ENCODE measurements around the gene IGF2BP3. TPM values are rescaled to one million over a fixed set of nuclear protein-coding genes. Genes with fewer than 3 reads are reported as not detected.

Gene IGF2BP3
- total and polyA plus RNA-seq, 8 donors, result 0.09 to 1.3 (median 0.55) TPM

DNA sequence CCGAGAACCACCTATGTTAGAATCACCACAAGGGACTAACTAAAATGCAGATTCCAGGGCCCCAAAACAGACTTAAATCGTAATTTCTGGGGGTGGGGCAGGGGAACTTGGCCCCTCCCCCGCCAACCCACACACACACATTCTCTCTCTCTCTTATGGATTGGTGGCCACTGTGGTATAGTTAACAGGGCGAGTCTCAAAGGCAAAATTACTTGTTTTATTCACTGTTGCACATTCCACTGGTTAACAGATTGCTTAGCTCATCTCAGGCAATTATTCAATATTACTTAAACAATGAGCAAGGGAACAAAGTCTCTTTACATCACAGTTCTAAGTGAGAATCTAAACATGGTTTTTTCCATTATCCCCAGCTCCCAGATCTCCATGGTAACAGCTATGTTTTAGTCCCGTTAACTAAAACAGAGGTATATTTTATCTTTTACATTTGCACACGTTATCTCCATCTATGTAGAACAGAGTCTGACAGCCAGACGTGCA lies 38.5 kb downstream of the IGF2BP3 start:
- FAIRE-seq, result no peak
- TF ChIP-seq, protein P1, sequence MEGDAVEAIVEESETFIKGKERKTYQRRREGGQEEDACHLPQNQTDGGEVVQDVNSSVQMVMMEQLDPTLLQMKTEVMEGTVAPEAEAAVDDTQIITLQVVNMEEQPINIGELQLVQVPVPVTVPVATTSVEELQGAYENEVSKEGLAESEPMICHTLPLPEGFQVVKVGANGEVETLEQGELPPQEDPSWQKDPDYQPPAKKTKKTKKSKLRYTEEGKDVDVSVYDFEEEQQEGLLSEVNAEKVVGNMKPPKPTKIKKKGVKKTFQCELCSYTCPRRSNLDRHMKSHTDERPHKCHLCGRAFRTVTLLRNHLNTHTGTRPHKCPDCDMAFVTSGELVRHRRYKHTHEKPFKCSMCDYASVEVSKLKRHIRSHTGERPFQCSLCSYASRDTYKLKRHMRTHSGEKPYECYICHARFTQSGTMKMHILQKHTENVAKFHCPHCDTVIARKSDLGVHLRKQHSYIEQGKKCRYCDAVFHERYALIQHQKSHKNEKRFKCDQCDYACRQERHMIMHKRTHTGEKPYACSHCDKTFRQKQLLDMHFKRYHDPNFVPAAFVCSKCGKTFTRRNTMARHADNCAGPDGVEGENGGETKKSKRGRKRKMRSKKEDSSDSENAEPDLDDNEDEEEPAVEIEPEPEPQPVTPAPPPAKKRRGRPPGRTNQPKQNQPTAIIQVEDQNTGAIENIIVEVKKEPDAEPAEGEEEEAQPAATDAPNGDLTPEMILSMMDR (IDR thresholded peaks at IDR 0.05), result no peak
- no peak for ATAC-seq
- intact Hi-C loops (cut with DNase I), result no loop called here
- Histone ChIP-seq H3K4me3 (no peak overlapping the region), H3K4me1 (no peaks in the 10 kb centered on the region), H3K9me3 (no peaks in the 10 kb centered on the region), H3K36me3 (no peaks in the 10 kb centered on the region), H3K27ac (no peak overlapping the region), H3K27me3 (peaks cover 0 to 4% (median 0%) of the 10 kb centered on the region in 4 donors)
- 57 to 67% methylated on average over 7 of the region's 7 CpGs for WGBS, 2 donors
- no peak for DNase-seq

DNA sequence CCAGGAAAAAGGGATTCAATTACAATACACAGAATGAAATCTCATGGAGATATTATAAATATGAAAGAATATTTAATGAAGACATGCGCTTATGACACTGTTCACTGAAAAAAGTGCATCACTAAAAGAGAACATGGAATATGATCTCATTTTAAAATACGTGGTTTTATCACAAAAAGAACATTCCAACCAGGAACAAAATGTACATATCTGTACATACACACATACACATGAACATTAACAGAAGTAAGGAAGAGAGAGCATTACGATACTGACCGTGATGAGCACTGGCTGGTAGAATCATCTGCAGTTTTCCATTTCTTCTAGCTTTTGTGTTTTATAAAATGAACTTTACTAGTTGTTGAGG lies 39.4 kb downstream of the IGF2BP3 start:
- no peak overlapping the region for H3K4me3 ChIP-seq
- DNase-seq, result no peak
- ATAC-seq, result no peak
- H3K27ac ChIP-seq, result no peak overlapping the region
- no peaks in the 10 kb centered on the region for H3K36me3 ChIP-seq
- H3K4me1 ChIP-seq, result no peaks in the 10 kb centered on the region
- WGBS, 2 donors, result 71 to 83% methylated on average over 4 of the region's 4 CpGs
- TF ChIP-seq, protein P1 (IDR thresholded peaks at IDR 0.05), result no peak
- intact Hi-C loops (cut with DNase I), result no loop called here
- FAIRE-seq, result no peak
- H3K27me3 ChIP-seq, result peaks cover 0 to 4% (median 0%) of the 10 kb centered on the region in 4 donors
- no peaks in the 10 kb centered on the region for H3K9me3 ChIP-seq

DNA sequence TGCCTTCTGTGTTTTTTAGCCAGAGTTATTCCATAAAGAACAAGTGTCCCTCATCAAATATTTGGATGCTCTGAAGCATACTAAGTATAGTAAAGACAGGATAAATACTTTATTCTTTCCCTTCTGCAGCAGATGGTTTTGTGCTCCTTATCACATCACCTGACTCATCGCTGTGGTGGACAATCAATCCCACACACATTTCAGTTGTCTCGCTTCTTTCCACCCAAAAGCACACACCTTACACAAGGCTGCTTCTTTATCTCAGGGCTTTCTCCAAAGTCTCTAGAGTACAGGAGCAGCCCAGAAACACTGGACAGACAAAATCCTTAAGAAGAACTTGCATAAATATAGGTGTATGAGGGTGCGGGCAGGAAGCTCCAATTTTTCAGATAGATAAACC lies 43.4 kb downstream of the IGF2BP3 start:
- intact Hi-C loops (cut with DNase I), result no loop called here
- FAIRE-seq, result no peak
- Histone ChIP-seq H3K27me3 (no peaks in the 10 kb centered on the region), H3K27ac (no peak overlapping the region), H3K4me1 (no peaks in the 10 kb centered on the region), H3K9me3 (no peaks in the 10 kb centered on the region), H3K36me3 (no peaks in the 10 kb centered on the region), H3K4me3 (no peak overlapping the region)
- no peak for DNase-seq
- WGBS, 2 donors, result 68 to 75% methylated on average over 3 of the region's 3 CpGs
- TF ChIP-seq, protein P1 (IDR thresholded peaks at IDR 0.05), result no peak
- ATAC-seq, result no peak

DNA sequence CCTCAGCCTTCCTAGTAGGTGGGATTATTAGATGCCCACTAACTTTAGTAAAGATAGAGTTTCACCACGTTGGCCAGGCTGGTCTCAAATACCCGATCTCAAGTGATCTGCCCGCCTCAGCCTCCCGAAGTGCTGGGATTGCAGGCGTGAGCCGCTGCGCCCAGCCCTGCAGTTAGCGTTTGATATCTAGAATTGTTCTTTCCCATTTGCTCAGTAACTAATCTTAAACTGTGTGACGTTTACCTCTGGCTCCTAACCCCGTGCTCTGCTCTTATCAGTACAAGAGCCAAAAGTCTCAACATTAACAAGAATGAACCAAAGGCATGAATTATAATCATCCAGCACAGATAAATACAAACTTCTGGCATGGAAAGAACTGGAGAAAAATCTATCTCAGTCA lies 47.4 kb downstream of the IGF2BP3 start:
- Histone ChIP-seq H3K36me3 (no peaks in the 10 kb centered on the region), H3K4me1 (no peaks in the 10 kb centered on the region), H3K9me3 (no peaks in the 10 kb centered on the region), H3K27me3 (no peaks in the 10 kb centered on the region), H3K27ac (no peak overlapping the region), H3K4me3 (peak overlapping the region in 1 of 4 donors; percentile 19)
- WGBS, 2 donors, result 3 to 18% methylated on average over 10 of the region's 10 CpGs
- no peak for DNase-seq
- peak; percentile 79 to 90 (median 86) for ATAC-seq
- no peak for FAIRE-seq
- intact Hi-C loops (cut with DNase I), result no loop called here
- TF ChIP-seq, protein P1 (IDR thresholded peaks at IDR 0.05), result no peak

DNA sequence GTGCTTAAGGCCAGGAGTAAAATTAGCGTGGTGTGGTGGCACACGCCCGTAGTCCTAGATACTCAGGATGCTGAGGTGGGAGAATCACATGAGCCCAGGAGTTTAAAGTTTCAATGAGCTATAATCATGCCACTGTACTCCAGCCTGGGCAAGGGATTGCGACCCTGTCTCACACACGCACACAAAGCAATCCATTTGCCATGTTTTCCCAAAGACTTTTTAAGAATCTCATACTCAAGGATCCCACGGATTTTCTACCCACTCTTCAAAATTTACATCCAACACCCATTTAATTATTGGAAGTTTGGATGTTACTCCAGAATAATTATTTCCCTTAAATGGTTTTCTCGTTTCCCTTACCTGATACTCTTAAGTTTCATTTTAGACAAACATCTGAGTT lies 47.9 kb downstream of the IGF2BP3 start:
- ATAC-seq, result no peak
- H3K4me1 ChIP-seq, result no peaks in the 10 kb centered on the region
- H3K4me3 ChIP-seq, result peak overlapping the region in 1 of 4 donors; percentile 19
- 54 to 64% methylated on average over 7 of the region's 7 CpGs for WGBS, 2 donors
- H3K9me3 ChIP-seq, result no peaks in the 10 kb centered on the region
- no peak overlapping the region for H3K27ac ChIP-seq
- TF ChIP-seq, protein P1 (IDR thresholded peaks at IDR 0.05), result no peak
- H3K36me3 ChIP-seq, result no peaks in the 10 kb centered on the region
- DNase-seq, result no peak
- intact Hi-C loops (cut with DNase I), result no loop called here
- FAIRE-seq, result no peak
- no peaks in the 10 kb centered on the region for H3K27me3 ChIP-seq

Data from pancreas (tissue), 10 donors.